ENCODE measurements around the gene RAD9A. TPM values are rescaled to one million over a fixed set of nuclear protein-coding genes. Genes with fewer than 3 reads are reported as not detected.

RAD9A gene
- total RNA-seq, 1 donor from 2014 or later = 10.4 TPM

DNA sequence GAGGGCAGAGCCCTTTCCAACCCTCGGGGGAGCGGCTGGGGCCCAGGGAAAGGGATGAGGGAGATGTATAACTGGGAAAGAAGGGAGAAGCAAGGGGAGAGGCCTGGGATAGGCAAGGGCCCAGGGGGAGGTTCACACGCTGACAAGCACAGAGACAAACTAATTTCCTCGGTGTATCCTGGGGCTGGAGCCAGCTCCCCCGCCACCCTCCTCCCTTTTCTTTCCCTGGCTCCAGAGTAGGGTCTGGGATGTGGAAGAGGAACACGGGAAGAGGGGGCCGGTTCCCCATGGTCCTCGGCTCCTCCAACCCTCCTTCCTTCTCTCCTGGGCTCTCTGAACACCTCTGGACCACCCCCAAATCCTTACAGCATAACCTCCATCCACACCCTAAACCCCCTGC is 25.2 kb upstream of the RAD9A start:
- H3F3A ChIP-seq (ENCODE audit: low read depth) = peaks cover 4% of the 10 kb centered on the region
- DNase-seq (ENCODE audit: low spot score) = no peak
- peaks cover 21% of the 10 kb centered on the region for H3K4me1 Mint-ChIP-seq
- H3K9me3 ChIP-seq (ENCODE audit: low read depth) = no peaks in the 10 kb centered on the region
- peaks cover 20% of the 10 kb centered on the region for H3K27me3 ChIP-seq
- peaks cover 2% of the 10 kb centered on the region for H3K36me3 Mint-ChIP-seq
- no peak overlapping the region for H2AFZ ChIP-seq (replicated peaks)
- H3K9me3 Mint-ChIP-seq = no peaks in the 10 kb centered on the region
- H4K20me1 ChIP-seq (ENCODE audit: low read depth) = peaks cover 10% of the 10 kb centered on the region
- TF ChIP-seq EZH2 (IDR thresholded peaks at IDR 0.05) (no peak), CTCF (IDR thresholded peaks at IDR 0.05) (no peak), EZH2phosphoT487 (IDR thresholded peaks at IDR 0.05) (no peak)
- H3K4me1 ChIP-seq = peaks cover 16% of the 10 kb centered on the region
- no peaks in the 10 kb centered on the region for H3K36me3 ChIP-seq
- H3K27ac Mint-ChIP-seq = no peak overlapping the region
- H3K4me3 Mint-ChIP-seq = no peak overlapping the region
- peaks cover 9% of the 10 kb centered on the region for H3K27me3 Mint-ChIP-seq (ENCODE audit: insufficient read depth, low read depth)
- H3K4me3 ChIP-seq = no peak overlapping the region
- H3K27ac ChIP-seq = no peak overlapping the region
- no peaks in the 10 kb centered on the region for H3K79me2 ChIP-seq (ENCODE audit: low read depth)
- H3K9ac ChIP-seq = no peak overlapping the region
- no peak overlapping the region for H3K4me2 ChIP-seq

DNA sequence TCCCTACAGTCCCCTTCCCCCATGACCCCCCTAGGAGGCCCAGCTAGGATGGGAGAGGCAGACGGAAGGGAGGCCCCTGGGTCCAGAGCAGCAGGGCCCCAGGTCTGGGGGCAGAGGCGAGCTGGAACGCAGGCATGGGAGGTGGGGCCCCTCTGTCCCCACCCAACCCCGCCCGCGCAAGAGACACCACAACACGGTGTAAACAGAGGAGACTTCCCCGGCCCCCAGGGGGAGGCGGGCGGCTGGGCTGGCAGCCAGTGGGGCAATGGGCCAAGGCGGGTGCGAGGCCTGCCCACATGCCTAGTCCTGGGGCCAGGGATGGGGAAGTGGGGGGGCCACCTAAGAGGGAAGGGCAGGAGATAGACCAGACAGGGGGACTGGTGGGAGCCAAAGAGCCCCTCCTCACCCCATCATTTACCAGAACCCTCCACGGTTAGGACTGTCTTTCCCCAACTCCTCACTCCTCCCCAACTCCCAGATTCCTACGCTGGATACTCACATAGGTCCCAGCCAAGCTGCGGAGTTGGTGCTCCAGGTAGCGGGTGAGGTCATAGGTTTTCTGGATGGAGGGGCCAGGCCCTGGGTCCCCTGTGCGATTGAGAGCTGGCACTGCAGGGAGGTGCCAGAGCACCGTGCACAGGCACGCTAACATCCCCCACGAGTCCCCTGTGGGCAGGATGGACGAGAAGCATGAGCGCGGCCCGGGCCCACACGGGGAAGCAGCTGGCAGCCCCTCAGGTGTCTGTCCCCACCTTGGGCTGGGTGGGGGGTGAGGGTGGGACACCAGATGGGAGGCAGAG is 24.6 kb upstream of the RAD9A start:
- TF ChIP-seq EZH2 (IDR thresholded peaks at IDR 0.05) (no peak), EZH2phosphoT487 (IDR thresholded peaks at IDR 0.05) (no peak), CTCF (IDR thresholded peaks at IDR 0.05) (no peak)
- Histone ChIP-seq H3K9me3 (ENCODE audit: low read depth) (no peaks in the 10 kb centered on the region), H3F3A (ENCODE audit: low read depth) (peaks cover 10% of the 10 kb centered on the region), H3K4me3 (no peak overlapping the region), H3K27ac (no peak overlapping the region), H3K4me1 (peaks cover 22% of the 10 kb centered on the region), H4K20me1 (ENCODE audit: low read depth) (peaks cover 16% of the 10 kb centered on the region), H2AFZ (replicated peaks) (no peak overlapping the region), H3K9ac (no peak overlapping the region), H3K36me3 (no peaks in the 10 kb centered on the region), H3K79me2 (ENCODE audit: low read depth) (no peaks in the 10 kb centered on the region), H3K4me2 (no peak overlapping the region), H3K27me3 (peaks cover 26% of the 10 kb centered on the region)
- peaks cover 12% of the 10 kb centered on the region for H3K27me3 Mint-ChIP-seq (ENCODE audit: insufficient read depth, low read depth)
- H3K27ac Mint-ChIP-seq = no peak overlapping the region
- peaks cover 2% of the 10 kb centered on the region for H3K36me3 Mint-ChIP-seq
- no peaks in the 10 kb centered on the region for H3K9me3 Mint-ChIP-seq
- DNase-seq (ENCODE audit: low spot score) = no peak
- no peak overlapping the region for H3K4me3 Mint-ChIP-seq
- H3K4me1 Mint-ChIP-seq = peaks cover 26% of the 10 kb centered on the region

DNA sequence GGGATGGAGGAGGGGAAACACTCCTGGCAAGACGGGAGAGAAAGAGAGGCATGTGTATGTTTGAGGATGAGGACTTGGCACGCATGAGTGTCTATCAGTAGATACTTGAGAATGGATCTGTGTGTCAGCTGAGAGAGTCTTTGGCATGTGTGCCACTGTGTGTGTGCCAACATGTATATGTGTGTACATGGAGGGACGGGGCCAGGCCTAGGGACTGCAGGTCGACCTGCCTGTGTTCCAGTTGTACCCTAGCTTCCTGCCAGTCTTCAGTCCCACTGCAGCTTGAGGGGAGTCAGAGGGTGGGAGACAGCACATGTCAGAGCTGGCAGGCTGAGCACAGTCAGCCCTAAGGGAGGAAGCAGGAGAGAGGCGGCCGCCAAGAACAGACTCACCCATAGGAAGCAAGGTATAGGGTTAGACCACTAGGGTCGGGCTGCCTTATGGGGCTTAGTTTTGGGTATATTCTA is 24.0 kb upstream of the RAD9A start:
- H3K36me3 ChIP-seq = no peaks in the 10 kb centered on the region
- Mint-ChIP-seq H3K36me3 (peaks cover 2% of the 10 kb centered on the region), H3K4me3 (no peak overlapping the region), H3K27ac (no peak overlapping the region), H3K27me3 (ENCODE audit: insufficient read depth, low read depth) (peaks cover 12% of the 10 kb centered on the region), H3K9me3 (no peaks in the 10 kb centered on the region), H3K4me1 (peaks cover 26% of the 10 kb centered on the region)
- H3K4me3 ChIP-seq = no peak overlapping the region
- H3K4me2 ChIP-seq = no peak overlapping the region
- H2AFZ ChIP-seq (replicated peaks) = no peak overlapping the region
- DNase-seq (ENCODE audit: low spot score) = no peak
- H3K79me2 ChIP-seq (ENCODE audit: low read depth) = no peaks in the 10 kb centered on the region
- H3K27ac ChIP-seq = no peak overlapping the region
- peaks cover 32% of the 10 kb centered on the region for H3K27me3 ChIP-seq
- peaks cover 13% of the 10 kb centered on the region for H3F3A ChIP-seq (ENCODE audit: low read depth)
- peaks cover 16% of the 10 kb centered on the region for H4K20me1 ChIP-seq (ENCODE audit: low read depth)
- peaks cover 23% of the 10 kb centered on the region for H3K4me1 ChIP-seq
- TF ChIP-seq CTCF (IDR thresholded peaks at IDR 0.05) (no peak), EZH2phosphoT487 (IDR thresholded peaks at IDR 0.05) (no peak), EZH2 (IDR thresholded peaks at IDR 0.05) (no peak)
- no peak overlapping the region for H3K9ac ChIP-seq
- no peaks in the 10 kb centered on the region for H3K9me3 ChIP-seq (ENCODE audit: low read depth)
